NT2/D1 (cell line): ENCODE data around the gene HBG2.

Experiments used
- DNase-seq: peaks from one replicate; pipeline ENCODE4 v3.0.0-alpha.2; 2011; ENCODE audit warnings: low read depth, low spot score
- H3K27me3 ChIP-seq: 2 replicates; pipeline ENCODE4 v1.6.0; 2011; ENCODE audit warnings: mild to moderate bottlenecking; ENCODE audit not compliant: insufficient read length, insufficient read depth
- H3K36me3 ChIP-seq: 2 replicates; pipeline ENCODE4 v1.6.1; 2011; ENCODE audit warnings: mild to moderate bottlenecking, low read length, mixed read lengths; ENCODE audit not compliant: insufficient read depth, insufficient read length
- H3K4me1 ChIP-seq: 2 replicates; pipeline ENCODE4 v1.5.1; 2011; ENCODE audit not compliant: insufficient read depth, insufficient read length
- H3K4me3 ChIP-seq: 2 replicates; pipeline ENCODE4 v1.5.1; 2011; ENCODE audit warnings: low read depth; ENCODE audit not compliant: insufficient read length
- H3K9ac ChIP-seq: 2 replicates; pipeline ENCODE4 v1.6.0; 2011; ENCODE audit warnings: low read depth; ENCODE audit not compliant: insufficient read length
- H3K9me3 ChIP-seq: 2 replicates; pipeline ENCODE4 v1.5.1; 2011; ENCODE audit warnings: mild to moderate bottlenecking, low read length; ENCODE audit not compliant: insufficient read depth
- SUZ12 ChIP-seq: IDR thresholded peaks from 2 replicates; pipeline ENCODE4 v1.6.1; 2011; ENCODE audit not compliant: insufficient read length, insufficient read depth; ENCODE audit errors: extremely low read depth
- YY1 ChIP-seq: IDR thresholded peaks from 2 replicates; pipeline ENCODE4 v1.6.1; 2011; ENCODE audit not compliant: insufficient read length, insufficient read depth
- ZNF274 ChIP-seq: IDR thresholded peaks from 2 replicates; pipeline ENCODE4 v1.6.1; 2011; ENCODE audit warnings: mild to moderate bottlenecking, low read depth, low read length

Gene HBG2

DNA sequence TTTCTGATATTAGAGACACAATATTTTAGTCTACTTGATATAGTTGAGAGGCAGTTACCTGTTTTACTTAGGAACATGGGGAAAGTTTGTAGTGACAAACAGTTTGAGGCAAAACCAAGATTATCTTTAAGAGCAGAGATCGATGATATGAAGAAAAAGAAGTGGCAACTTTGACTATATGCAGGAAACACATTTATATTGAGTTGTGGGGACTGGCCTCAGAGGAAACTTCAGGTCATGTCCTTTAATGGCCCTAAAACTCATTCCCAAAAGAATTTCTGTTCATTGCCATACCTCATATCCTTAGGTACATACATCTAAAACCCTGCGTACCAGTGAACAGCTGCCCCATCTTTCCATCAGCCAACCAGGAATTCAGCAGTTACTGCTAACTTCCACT lies 9.4 kb downstream of the HBG2 start:
- Histone ChIP-seq H3K4me1 (no peaks in the 10 kb centered on the region), H3K4me3 (no peak overlapping the region), H3K9ac (no peak overlapping the region), H3K27me3 (no peaks in the 10 kb centered on the region), H3K9me3 (no peaks in the 10 kb centered on the region), H3K36me3 (no peaks in the 10 kb centered on the region)
- DNase-seq: no peak
- no peak for TF ChIP-seq SUZ12
- no peak for TF ChIP-seq ZNF274

DNA sequence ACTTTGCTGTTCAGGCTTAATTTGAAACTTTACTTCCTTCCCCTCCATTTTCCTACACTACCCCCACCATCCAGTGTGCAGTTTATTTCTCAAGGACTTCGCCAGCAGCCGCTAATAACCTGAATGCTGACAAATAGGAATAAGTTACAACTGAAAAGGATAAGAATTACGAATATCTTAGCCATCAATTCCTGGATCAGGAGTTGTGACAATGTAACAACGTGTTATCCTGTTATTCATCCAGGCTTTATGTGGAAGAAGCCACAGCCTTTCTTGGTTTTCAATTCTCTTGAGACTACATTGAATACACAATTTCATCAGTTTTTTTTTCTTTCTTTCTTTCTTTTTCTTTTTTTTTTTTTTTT lies 10.8 kb downstream of the HBG2 start:
- Histone ChIP-seq H3K4me3 (no peak overlapping the region), H3K4me1 (no peaks in the 10 kb centered on the region), H3K9me3 (no peaks in the 10 kb centered on the region), H3K36me3 (no peaks in the 10 kb centered on the region), H3K9ac (no peak overlapping the region), H3K27me3 (no peaks in the 10 kb centered on the region)
- DNase-seq: no peak
- TF ChIP-seq ZNF274 (no peak), SUZ12 (no peak), YY1 (no peak)

DNA sequence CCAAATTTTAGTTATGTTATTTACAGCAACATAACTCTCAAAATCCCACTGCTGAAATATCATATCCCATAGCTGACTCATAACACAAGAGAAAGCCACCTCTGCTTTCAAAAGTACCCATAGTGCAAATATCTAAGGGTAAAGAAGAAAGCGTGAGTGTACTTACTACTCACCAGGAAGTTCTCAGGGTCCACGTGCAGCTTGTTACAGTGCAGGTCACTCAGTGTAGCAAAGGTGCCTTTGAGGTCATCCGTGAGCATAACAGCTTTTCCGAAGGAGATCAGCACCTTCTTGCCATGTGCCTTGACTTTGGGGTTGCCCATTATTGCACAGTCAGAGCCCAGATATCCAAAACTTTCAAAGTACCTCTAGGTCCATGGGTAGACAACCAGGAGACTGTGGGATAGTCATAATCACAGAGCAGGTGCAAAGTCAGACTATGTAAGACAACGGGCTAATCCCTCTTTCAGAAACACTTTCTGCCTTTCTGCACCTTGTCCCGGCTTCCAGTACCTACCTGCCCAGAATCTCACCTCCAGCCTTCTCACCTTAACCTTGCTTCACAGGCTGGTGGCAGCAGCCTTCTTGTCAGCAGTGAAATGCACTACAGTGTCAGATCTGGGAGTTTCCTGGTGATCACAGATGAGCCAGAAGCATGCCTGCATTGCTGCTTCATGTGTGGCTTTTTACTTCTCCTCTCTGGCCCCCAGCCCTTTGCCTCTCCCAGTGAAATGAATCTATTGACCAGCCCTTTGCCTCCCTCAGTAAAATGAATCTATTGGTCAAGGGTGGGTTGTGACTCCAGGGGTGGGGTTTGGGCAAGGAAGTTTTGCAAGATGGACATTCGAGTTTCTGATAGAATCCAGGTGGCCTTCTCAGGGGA lies 11.4 kb downstream of the HBG2 start:
- Histone ChIP-seq H3K36me3 (no peaks in the 10 kb centered on the region), H3K27me3 (no peaks in the 10 kb centered on the region), H3K4me1 (no peaks in the 10 kb centered on the region), H3K9ac (no peak overlapping the region), H3K4me3 (no peak overlapping the region), H3K9me3 (no peaks in the 10 kb centered on the region)
- DNase-seq: no peak
- TF ChIP-seq SUZ12 (no peak), ZNF274 (no peak), YY1 (no peak)

DNA sequence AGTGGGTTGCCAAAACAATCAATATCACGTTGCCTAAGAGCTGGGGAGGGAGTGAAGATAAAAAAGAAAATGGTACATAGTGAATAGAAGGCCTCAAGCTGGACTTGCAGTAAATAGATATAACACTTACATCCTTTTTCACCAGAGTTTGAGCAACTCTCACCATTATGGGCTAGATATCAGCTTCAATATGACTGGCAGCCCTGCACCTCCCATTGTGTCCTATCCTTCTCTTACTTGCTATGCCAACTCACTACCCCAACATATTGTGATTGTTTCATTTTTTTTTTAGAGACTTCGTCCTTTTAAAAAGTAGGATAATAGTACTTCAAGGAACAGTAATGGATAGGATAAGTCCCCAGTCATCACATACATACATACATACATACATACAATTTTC lies 12.4 kb downstream of the HBG2 start:
- no peaks in the 10 kb centered on the region for H3K36me3 ChIP-seq
- H3K27me3 ChIP-seq: no peaks in the 10 kb centered on the region
- TF ChIP-seq SUZ12: no peak
- no peak for TF ChIP-seq YY1
- TF ChIP-seq ZNF274: no peak
- H3K4me3 ChIP-seq: no peak overlapping the region
- no peaks in the 10 kb centered on the region for H3K9me3 ChIP-seq
- no peak for DNase-seq
- H3K9ac ChIP-seq: no peak overlapping the region
- no peaks in the 10 kb centered on the region for H3K4me1 ChIP-seq

DNA sequence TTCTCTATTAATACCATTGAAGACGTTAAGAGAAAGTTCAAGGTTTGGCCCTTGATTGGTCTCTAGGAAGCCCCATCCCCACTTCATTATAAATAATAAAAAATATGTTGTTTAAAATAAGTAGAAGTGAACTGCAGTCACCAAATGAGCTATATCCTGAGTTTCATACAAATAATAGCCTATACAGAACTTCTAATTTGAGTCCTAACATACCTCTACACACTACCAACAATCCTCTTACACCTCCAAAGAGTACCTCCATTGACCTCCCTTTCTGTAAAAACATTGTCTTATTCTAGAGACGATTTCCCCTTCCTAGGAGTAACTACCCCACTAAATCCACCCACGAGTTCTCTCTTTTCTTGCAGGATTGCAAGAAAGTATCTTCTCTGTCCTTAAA lies 13.1 kb downstream of the HBG2 start:
- H3K36me3 ChIP-seq: no peaks in the 10 kb centered on the region
- H3K4me3 ChIP-seq: no peak overlapping the region
- TF ChIP-seq YY1 (no peak), ZNF274 (no peak), SUZ12 (no peak)
- no peaks in the 10 kb centered on the region for H3K27me3 ChIP-seq
- H3K9me3 ChIP-seq: no peaks in the 10 kb centered on the region
- no peak for DNase-seq
- no peak overlapping the region for H3K9ac ChIP-seq
- no peaks in the 10 kb centered on the region for H3K4me1 ChIP-seq

DNA sequence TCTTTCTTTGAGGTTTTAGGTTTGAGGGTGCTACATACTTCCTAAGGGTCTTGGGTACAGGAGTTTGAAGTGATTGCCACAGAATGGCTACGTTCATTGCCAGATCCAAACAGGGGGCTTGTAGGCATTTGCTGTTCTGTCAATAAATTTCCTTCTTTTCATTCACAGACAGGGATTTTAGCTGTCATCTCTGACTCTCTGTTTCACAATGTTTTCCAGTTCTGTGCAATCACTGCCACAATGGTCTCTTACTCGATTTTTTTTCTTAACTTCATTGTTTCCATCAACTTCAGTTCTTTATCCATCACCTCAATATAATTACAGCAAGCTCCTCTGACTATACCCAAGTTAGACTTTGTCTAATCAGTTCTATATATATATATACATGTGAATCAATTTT lies 14.1 kb downstream of the HBG2 start:
- DNase-seq: no peak
- no peak overlapping the region for H3K9ac ChIP-seq
- no peaks in the 10 kb centered on the region for H3K9me3 ChIP-seq
- H3K4me3 ChIP-seq: no peak overlapping the region
- H3K4me1 ChIP-seq: no peaks in the 10 kb centered on the region
- H3K27me3 ChIP-seq: no peaks in the 10 kb centered on the region
- TF ChIP-seq SUZ12 (no peak), YY1 (no peak), ZNF274 (no peak)
- no peaks in the 10 kb centered on the region for H3K36me3 ChIP-seq

DNA sequence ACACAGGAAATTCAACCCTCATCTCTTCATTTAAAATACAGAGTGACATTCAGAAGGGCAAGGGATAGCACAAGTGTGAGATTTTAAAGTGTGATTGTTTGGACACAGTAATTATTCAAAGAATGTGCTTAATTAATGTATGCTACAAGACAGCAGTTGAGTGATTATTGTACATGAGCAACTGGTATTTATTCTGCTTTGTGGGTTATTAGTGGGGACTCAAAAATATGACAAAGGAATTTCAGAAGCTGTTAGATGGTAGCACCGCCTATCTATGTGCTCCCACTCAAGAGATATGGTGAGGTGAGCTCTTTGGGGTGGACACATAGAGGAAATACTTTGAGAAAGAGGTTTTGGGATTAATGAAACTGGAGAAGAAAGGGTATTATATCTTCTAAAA lies 14.5 kb downstream of the HBG2 start:
- H3K9me3 ChIP-seq: no peaks in the 10 kb centered on the region
- no peaks in the 10 kb centered on the region for H3K4me1 ChIP-seq
- TF ChIP-seq YY1: no peak
- no peak for TF ChIP-seq ZNF274
- no peak for TF ChIP-seq SUZ12
- no peak overlapping the region for H3K4me3 ChIP-seq
- DNase-seq: no peak
- H3K36me3 ChIP-seq: no peaks in the 10 kb centered on the region
- H3K27me3 ChIP-seq: no peaks in the 10 kb centered on the region
- no peak overlapping the region for H3K9ac ChIP-seq
